ENCODE results near the gene AFTPH. TPM values are rescaled to one million over a fixed set of nuclear protein-coding genes. Genes with fewer than 3 reads are reported as not detected.

The AFTPH gene
- total and polyA plus RNA-seq, 3 donors from 2014 or later, result 38.7 to 56.1 (median 43.9) TPM

DNA sequence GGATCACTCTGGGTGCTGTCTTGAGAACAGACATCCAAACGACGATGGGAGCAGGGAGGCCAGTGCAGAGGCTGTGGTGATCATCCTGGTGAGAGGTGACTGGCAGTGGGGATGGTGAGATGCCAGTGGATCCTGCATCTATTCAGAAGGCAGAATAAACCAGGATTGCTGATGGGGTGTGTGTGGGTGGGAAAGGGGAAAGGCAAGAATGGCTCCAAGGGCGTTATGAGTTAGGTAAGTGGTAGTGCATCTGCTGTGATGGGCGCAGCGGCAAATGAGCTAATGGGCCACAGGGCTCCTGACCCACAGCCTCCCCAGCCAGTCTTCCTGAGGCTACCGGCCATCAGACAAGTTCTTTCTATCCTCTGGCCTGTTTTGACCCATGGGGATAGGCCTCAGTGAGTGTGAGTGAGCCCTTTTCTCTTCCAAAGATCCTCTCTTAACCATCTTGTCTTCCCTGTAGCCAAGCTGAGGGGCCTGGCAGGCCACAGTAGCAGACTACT lies 100.0 kb downstream of the AFTPH start:
- Histone ChIP-seq H3K9me3 (no peaks in the 10 kb centered on the region), H3K27me3 (no peaks in the 10 kb centered on the region), H3K27ac (no peak overlapping the region), H3K36me3 (ENCODE audit: low read depth, missing control alignments) (no peaks in the 10 kb centered on the region), H3K4me1 (peaks cover 18% of the 10 kb centered on the region), H3K4me3 (no peak overlapping the region)
- intact Hi-C loops (cut with DNase I; ENCODE audit: low total_unique reads), result no loop called here
- no peak for DNase-seq
- TF ChIP-seq POLR2A (IDR thresholded peaks at IDR 0.05), result no peak
- TF ChIP-seq, protein P1, sequence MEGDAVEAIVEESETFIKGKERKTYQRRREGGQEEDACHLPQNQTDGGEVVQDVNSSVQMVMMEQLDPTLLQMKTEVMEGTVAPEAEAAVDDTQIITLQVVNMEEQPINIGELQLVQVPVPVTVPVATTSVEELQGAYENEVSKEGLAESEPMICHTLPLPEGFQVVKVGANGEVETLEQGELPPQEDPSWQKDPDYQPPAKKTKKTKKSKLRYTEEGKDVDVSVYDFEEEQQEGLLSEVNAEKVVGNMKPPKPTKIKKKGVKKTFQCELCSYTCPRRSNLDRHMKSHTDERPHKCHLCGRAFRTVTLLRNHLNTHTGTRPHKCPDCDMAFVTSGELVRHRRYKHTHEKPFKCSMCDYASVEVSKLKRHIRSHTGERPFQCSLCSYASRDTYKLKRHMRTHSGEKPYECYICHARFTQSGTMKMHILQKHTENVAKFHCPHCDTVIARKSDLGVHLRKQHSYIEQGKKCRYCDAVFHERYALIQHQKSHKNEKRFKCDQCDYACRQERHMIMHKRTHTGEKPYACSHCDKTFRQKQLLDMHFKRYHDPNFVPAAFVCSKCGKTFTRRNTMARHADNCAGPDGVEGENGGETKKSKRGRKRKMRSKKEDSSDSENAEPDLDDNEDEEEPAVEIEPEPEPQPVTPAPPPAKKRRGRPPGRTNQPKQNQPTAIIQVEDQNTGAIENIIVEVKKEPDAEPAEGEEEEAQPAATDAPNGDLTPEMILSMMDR (IDR thresholded peaks at IDR 0.05), result no peak
- WGBS, 2 donors, result 87 to 94% methylated on average over 6 of the region's 6 CpGs

DNA sequence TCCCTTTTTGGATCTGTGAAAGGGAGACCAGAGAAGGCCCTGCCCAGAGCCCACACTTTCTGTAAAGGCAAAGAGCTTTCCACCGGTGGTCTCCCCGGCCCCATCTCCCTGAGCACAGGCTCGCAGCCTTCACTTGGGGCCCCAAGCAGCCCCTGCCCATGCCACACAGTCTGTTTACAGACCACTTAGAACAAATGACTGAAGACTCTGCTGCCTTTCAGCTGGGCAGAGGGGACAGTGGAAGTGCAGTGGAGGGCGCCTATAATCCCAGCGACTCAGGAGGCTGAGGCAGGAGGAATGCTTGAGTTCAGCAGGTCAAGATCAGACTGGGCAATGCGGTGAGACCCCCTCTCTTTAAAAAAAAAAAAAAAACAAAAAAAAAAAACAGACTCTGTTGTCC lies 100.7 kb downstream of the AFTPH start:
- peaks cover 25% of the 10 kb centered on the region for H3K4me1 ChIP-seq
- TF ChIP-seq, protein P1 (IDR thresholded peaks at IDR 0.05), result no peak
- no peak for TF ChIP-seq POLR2A (IDR thresholded peaks at IDR 0.05)
- H3K27ac ChIP-seq, result no peak overlapping the region
- no peaks in the 10 kb centered on the region for H3K9me3 ChIP-seq
- no peaks in the 10 kb centered on the region for H3K27me3 ChIP-seq
- intact Hi-C loops (cut with DNase I; ENCODE audit: low total_unique reads), result no loop called here
- no peaks in the 10 kb centered on the region for H3K36me3 ChIP-seq (ENCODE audit: low read depth, missing control alignments)
- no peak overlapping the region for H3K4me3 ChIP-seq
- 94 to 95% methylated on average over 6 of the region's 6 CpGs for WGBS, 2 donors
- no peak for DNase-seq

DNA sequence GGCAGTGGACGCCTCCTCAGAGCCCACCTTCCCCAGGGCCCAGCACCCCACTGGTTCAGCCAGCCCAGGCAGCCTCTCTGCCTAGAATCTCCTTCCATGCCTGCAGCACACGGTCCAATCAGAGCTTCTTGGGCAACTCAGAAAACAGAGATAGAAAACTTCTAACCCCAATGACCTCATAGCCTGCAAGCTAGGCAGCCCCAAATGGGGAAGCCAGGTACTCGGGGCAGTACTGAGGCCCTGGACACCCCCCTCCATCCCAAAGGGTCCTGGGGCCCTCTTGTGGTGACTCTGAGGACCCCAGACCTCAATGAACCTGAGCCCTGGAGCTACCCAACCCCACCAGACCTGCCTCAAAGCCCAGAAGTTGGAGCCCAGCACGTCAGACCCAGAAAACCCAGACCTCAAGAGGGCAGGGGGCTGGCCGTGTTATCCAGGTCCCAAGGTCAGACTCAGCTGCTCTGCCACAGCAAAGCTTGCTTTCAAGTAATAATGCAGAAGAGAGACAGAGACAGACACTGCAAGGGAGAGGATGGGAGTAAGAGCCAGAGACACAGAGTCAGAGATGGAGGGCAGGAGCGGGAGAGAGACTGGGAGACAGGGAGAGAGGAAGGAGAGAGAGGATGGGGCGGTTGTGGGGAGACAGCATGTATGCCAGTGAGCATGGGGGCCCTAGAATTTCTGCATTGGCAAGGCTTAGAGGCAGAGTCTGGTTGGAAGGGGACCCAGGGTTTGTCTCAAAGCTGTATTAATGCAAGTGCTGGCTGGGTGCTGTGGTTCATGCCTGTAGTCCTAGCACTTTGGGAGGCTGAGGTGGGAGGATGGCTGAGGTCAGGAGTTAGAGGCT lies 101.4 kb downstream of the AFTPH start:
- TF ChIP-seq POLR2A (IDR thresholded peaks at IDR 0.05), result no peak
- TF ChIP-seq, protein P1 (IDR thresholded peaks at IDR 0.05), result no peak
- no peak for DNase-seq
- intact Hi-C loops (cut with DNase I; ENCODE audit: low total_unique reads), result no loop called here
- WGBS, 2 donors, result 92 to 94% methylated on average over 7 of the region's 7 CpGs
- Histone ChIP-seq H3K27me3 (no peaks in the 10 kb centered on the region), H3K4me3 (no peak overlapping the region), H3K9me3 (no peaks in the 10 kb centered on the region), H3K36me3 (ENCODE audit: low read depth, missing control alignments) (no peaks in the 10 kb centered on the region), H3K4me1 (peaks cover 21% of the 10 kb centered on the region), H3K27ac (no peak overlapping the region)

DNA sequence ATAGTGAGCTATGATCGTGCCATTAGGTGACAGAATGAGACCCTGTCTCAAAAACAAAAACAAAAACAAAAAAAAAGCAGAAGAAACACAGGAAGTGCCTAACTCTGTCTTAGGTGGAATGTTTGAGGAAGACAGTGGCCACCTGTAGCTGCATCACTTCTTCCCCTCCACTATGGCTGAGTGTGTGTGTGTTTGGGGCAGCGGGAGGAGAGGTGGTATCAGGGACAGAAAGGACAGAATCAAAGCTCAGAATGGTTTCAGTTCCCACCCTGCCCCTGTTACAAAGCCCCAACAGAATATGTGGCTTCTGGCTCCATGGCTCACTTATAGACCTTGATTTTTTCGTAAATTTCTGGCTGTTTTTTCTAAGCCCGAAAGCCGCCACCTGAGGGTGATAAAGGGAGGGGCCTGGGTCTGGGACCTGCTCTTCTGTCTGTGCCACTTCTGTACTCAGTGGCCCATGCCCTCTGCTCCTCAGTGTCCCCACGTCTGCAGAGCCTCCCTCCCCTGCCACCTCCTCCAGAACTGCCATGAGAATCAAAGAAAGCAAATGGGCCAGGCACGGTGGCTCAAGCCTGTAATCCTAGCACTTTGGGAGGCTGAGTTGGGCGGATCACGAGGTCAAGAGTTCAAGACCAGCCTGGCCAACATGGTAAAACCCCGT lies 102.2 kb downstream of the AFTPH start:
- intact Hi-C loops (cut with DNase I; ENCODE audit: low total_unique reads), result no loop called here
- Histone ChIP-seq H3K4me3 (no peak overlapping the region), H3K4me1 (peaks cover 19% of the 10 kb centered on the region), H3K27ac (no peak overlapping the region), H3K36me3 (ENCODE audit: low read depth, missing control alignments) (no peaks in the 10 kb centered on the region), H3K9me3 (no peaks in the 10 kb centered on the region), H3K27me3 (no peaks in the 10 kb centered on the region)
- no peak for DNase-seq
- TF ChIP-seq, protein P1 (IDR thresholded peaks at IDR 0.05), result no peak
- no peak for TF ChIP-seq POLR2A (IDR thresholded peaks at IDR 0.05)
- WGBS, 2 donors, result 86 to 87% methylated on average over 10 of the region's 10 CpGs

All from testis (tissue), 3 donors.